ENCODE data around the gene RALGAPA2.

GRCh38 chr20:20699917-20700316 is 12.5 kb downstream of the RALGAPA2 start:
- no peak for TF ChIP-seq CTCF (IDR thresholded peaks at IDR 0.05)
- no peak for TF ChIP-seq POLR2A (IDR thresholded peaks at IDR 0.05)

Measured in tibial nerve (tissue), 3 donors.